GM21515 (cell line): ENCODE results near the gene PLD4.
"Not testable (repeated sequence)": the region's sequence is repeated elsewhere in the genome, so short reads cannot be mapped to it uniquely, and the experiment has no call there.

ENCODE experiments used
- ATAC-seq: cut with Tn5 transposase; IDR thresholded peaks from one replicate; pipeline ENCODE4 v1.9.1; 2021; ENCODE audit not compliant: unreplicated experiment

PLD4 gene

DNA sequence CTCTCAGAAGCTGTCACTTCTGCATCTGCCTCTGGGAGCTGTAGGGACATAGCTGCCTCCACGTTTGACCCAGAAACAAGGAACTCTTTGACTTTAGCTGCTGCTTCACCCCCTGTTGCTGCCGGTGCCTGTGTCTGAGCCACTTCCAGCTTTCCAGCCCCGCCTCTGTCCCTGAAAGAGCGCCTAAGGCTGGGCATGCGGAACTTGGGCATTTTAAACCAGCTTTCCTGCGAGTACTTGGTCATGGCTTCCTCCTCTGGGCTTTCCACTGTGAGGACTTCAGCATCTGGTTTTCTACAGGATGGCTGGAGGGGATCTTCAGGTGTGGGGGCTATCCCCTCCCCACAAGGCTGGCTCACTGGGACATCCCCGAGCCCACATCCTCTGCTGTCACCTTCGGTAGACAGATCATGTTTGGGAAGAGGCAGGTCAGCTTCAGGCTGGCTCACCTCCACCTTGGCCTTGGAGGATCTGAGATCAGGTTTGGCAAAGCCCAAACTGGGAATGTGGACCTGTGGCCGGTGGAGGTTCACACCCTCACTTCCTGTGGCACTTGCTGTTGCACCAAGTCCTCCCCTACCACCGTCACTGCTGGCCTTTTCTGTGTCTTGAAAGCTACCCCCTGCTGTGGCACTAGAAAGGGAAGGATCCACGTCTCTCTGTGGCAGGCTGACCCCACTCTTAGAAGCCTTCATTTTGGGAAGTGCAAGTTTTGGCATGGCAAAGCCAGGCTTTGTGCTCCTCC, 15.2 kb downstream of the PLD4 start:
- no peak for ATAC-seq

DNA sequence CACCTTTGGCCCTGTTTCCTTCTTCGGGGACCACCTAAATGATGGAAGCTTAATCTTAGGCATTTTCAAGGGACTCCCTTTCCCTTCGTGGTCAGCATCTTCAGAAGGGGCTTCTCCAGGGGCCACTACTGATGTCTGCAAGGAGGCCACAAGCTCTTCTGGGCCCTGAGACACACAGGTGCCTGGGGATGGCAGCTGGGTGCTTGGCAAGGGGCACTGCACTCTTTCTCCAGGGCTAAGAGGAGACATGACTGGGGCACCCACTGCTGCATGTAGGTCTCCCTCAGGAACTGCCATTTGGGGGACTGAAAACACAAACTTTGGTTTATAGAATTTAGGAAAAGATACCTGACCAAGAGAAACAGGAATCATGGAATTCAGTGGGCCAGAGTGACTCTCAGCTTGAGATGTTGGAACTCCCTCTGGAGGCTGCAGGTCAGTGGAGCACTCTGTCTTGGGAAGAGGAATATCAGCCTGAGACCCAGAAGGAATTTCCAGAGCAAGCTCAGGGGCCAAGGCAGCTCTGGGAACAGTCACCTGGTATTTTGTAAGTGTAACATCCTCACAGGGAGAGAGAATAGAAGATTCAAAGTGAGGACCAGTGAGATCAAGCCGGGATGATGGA, 16.0 kb downstream of the PLD4 start:
- no peak for ATAC-seq

DNA sequence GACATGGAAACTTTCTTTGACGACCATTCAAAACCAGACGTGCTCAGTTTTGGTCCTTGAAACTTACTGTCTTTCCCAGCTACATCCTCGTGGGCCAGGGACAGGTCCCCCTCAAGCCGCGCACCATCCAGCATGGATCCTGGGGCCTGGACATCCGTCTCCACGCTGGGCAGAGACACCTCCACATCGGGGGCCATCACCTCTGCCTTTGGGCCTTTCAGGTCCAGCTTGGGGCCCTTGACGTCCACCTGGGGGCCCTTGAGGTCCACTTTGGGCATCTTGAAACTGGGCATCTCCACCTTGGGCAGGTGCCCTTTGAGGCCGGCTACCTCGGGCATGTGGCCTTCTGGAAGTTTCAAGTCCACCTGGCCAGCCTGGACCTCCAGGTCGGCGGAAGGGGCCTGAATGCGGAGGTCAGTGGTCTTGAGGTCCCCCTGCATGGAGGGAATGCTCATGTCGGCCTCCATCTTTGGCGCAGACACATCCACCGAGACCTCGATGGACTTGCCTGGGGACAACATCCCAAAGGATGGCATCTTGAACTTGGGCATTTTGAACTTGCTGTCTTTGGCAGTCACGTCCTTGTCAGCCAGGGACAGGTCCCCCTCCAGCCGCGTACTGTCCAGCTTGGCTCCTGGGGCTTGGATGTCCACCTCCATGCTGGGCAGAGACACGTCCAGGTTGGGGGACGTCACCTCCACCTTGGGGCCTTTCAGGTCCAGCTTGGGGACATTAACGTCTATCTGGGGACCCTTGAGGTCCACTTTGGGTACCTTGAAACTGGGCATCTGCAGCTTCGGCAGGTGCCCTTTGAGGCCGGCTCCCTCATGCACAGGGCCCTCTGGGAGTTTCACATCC, 17.1 kb downstream of the PLD4 start:
- no peak for ATAC-seq

DNA sequence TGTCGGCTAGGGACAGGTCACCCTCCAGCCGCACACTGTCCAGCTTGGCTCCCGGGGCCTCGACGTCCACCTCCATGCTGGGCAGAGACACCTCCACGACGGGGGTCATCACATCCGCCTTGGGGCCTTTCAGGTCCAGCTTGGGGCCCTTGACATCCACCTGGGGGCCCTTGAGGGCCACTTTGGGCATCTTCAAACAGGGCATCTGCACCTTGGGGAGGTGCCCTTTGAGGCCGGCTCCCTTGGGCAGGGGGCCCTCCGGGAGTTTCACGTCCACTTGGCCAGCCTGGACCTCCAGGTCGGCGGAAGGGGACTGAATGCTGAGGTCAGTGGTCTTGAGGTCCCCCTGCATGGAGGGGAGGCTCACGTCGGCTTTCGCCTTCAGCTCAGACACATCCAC, 17.9 kb downstream of the PLD4 start:
- no peak for ATAC-seq

DNA sequence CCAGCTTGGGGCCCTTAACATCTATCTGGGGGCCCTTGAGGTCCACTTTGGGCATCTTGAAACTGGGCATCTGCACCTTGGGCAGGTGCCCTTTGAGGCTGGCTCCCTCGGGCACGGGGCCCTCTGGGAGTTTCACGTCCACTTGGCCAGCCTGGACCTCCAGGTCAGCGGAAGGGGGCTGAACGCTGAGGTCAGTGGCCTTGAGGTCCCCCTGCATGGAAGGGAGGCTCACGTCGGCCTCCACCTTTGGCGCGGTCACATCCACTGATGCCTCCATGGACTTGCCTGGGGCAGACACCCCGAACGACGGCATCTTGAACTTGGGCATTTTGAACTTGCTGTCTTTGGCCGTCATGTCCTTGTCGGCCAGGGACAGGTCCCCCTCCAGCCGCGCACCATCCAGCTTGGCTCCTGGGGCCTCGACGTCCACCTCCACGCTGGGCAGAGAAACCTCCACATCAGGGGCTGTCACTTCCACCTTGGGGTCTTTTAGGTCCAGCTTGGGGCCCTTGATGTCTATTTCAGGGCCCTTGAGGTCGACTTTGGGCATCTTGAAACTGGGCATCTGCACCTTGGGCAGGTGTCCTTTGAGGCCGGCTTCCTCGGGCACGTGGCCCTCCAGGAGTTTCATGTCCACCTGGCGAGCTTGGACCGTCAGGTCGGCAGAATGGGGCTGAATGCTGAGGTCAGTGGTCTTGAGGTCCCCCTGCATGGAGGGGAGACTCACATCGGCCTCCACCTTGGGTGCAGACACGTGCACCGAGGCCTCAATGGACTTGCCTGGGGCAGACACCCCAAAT, 18.7 kb downstream of the PLD4 start:
- not testable (repeated sequence) for ATAC-seq

DNA sequence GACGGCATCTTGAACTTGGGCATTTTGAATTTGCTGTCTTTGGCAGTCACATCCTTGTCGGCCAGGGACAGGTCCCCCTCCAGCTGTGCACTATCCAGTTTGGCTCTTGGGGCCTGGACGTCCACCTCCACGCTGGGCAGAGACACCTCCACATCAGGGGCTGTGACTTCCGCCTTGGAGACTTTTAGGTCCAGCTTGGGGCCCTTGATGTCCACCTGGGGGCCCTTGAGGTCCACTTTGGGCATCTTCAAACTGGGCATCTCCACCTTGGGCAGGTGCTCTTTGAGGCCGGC, 19.3 kb downstream of the PLD4 start:
- not testable (repeated sequence) for ATAC-seq

DNA sequence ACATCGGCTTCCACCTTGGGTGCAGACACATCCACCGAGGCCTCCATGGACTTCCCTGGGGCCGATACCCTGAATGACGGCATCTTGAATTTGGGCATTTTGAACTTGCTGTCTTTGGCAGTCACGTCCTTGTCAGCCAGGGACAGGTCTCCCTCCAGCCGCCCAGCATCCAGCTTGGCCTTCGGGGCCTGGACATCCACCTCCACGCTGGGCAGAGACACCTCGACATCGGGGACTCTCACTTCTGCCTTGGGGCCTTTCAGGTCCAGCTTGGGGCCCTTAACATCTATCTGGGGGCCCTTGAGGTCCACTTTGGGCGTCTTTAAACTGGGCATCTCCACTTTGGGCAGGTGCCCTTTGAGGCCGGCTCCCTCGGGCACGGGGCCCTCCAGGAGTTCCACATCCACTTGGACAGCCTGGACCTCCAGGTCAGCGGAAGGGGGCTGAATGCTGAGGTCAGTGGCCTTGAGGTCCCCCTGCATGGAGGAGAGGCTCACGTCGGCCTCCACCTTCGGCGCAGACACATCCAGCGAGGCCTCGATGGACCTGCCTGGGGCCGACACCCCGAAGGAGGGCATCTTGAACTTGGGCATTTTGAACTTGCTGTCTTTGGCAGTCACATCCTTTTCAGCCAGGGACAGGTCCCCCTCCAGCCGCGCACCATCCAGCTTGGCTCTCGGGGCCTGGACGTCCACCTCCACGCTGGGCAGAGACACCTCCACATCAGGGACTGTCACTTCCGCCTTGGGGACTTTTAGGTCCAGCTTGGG, 19.9 kb downstream of the PLD4 start:
- not testable (repeated sequence) for ATAC-seq

DNA sequence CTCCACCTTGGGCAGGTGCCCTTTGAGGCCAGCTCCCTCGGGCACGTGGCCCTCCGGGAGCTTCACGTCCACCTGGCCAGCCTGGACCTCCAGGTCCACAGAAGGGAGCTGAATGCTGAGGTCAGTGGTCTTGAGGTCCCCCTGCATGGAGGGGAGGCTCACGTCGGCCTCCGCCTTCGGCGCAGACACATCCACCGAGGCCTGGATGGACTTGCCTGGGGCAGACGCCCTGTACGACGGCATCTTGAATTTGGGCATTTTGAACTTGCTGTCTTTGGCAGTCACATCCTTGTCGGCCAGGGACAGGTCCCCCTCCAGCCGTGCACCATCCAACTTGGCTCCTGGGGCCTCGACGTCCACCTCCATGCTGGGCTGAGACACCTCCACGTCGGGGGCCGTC, 20.6 kb downstream of the PLD4 start:
- ATAC-seq = not testable (repeated sequence)

DNA sequence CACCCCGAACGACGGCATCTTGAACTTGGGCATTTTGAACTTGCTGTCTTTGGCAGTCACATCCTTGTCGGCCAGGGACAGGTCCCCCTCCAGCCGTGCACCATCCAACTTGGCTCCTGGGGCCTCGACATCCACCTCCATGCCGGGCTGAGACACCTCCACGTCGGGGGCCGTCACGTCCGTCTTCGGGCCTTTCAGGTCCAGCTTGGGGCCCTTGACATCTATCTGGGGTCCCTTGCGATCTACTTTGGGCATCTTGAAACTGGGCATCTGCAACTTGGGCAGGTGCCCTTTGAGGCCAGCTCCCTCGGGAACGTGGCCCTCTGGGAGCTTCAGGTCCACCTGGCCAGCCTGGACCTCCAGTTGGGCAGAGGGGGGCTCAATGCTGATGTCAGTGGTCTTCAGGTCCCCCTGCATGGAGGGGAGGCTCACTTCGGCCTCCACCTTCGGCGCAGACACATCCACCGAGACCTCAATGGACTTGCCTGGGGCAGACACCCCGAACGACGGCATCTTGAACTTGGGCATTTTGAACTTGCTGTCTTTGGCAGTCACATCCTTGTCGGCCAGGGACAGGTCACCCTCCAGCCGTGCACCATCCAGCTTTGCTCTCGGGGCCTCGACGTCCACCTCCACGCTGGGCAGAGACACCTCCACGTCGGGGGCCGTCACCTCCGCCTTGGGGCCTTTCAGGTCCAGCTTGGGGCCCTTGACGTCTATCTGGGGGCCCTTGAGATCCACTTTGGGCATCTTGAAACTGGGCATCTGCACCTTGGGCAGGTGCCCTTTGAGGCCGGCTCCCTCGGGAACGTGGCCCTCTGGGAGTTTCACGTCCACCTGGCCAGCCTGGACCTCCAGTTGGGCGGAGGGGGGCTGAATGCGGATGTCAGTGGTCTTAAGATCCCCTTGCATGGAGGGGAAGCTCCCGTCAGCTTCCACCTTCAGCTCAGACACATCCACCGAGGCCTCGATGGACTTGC, 21.6 kb downstream of the PLD4 start:
- ATAC-seq = not testable (repeated sequence)

DNA sequence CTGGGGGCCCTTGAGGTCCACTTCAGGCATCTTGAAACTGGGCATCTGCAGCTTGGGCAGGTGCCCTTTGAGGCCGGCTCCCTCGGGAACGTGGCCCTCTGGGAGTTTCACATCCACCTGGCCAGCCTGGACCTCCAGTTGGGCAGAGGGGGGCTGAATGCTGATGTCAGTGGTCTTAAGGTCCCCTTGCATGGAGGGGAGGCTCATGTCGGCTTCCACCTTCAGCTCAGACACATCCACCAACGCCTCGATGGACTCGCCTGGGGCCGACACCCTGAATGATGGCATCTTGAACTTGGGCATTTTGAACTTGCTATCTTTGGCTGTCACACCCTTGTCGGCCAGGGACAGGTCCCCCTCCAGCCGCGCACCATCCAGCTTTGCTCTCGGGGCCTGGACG, 22.5 kb downstream of the PLD4 start:
- not testable (repeated sequence) for ATAC-seq

DNA sequence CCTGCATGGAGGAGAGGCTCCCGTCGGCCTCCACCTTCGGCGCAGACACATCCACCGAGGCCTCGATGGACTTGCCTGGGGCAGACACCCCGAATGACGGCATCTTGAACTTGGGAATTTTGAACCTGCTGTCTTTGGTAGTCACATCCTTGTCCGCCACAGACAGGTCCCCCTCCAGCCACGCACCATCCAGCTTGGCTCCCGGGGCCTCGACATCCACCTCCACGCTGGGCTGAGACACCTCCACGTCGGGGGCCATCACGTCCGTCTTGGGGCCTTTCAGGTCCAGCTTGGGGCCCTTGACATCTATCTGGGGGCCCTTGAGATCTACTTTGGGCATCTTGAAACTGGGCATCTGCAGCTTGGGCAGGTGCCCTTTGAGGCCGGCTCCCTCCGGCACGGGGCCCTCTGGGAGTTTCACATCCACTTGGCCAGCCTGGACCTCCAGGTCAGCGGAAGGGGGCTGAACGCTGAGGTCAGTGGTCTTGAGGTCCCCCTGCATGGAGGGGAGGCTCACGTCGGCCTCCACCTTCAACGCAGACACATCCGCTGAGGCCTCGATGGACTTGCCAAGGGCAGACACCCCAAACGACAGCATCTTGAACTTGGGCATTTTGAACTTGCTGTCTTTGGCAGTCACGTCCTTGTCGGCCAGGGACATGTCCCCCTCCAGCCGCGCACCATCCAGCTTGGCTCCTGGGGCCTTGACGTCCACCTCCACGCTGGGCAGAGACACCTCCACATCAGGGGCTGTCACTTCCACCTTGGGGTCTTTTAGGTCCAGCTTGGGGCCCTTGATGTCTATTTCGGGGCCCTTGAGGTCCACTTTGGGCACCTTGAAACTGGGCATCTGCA, 23.4 kb downstream of the PLD4 start:
- ATAC-seq = not testable (repeated sequence)

DNA sequence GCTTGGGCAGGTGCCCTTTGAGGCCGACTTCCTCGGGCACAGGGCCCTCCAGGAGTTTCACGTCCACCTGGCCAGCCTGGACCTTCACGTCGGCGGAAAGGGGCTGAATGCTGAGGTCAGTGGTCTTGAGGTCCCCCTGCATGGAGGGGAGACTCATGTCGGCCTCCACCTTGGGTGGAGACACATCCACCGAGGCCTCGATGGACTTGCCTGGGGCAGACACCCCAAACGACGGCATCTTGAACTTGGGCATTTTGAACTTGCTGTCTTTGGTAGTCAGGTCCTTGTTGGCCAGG, 24.0 kb downstream of the PLD4 start:
- ATAC-seq = no peak

DNA sequence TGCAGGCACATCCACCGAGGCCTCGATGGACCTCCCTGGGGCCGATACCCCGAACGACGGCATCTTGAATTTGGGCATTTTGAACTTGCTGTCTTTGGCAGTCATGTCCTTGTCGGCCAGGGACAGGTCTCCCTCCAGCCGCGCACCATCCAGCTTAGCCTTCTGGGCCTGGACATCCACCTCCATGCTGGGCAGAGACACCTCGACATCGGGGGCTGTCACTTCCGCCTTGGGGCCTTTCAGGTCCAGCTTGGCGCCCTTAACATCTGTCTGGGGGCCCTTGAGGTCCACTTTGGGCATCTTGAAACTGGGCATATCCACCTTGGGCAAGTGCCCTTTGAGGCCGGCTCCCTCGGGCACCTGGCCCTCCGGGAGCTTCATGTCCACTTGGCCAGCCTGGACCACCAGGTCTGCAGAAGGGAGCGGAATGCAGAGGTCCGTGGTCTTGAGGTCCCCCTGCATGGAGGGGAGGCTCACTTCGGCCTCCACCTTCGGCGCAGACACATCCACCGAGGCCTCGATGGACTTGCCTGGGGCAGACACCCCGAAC, 24.8 kb downstream of the PLD4 start:
- ATAC-seq = not testable (repeated sequence)

DNA sequence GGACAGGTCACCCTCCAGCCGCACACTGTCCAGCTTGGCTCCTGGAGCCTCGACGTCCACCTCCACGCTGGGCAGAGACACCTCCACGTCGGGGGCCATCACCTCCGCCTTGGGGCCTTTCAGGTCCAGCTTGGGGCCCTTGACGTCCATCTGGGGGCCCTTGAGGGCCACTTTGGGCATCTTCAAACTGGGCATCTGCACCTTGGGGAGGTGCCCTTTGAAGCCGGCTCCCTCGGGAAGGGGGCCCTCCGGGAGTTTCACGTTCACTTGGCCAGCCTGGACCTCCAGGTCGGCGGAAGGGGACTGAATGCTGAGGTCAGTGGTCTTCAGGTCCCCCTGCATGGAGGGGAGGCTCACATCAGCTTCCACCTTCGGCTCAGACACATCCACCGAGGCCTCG, 25.3 kb downstream of the PLD4 start:
- no peak for ATAC-seq

DNA sequence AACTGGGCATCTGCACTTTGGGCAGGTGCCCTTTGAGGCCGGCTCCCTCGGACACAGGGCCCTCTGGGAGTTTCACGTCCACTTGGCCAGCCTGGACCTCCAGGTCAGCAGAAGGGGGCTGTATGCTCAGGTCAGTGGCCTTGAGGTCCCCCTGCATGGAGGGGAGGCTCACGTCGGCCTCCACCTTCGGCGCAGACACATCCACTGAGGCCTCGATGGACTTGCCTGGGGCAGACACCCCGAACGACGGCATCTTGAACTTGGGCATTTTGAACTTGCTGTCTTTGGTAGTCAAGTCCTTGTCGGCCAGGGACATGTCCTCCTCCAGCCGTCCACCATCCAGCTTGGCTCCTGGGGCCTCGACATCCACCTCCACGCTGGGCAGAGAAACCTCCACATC, 26.0 kb downstream of the PLD4 start:
- not testable (repeated sequence) for ATAC-seq

DNA sequence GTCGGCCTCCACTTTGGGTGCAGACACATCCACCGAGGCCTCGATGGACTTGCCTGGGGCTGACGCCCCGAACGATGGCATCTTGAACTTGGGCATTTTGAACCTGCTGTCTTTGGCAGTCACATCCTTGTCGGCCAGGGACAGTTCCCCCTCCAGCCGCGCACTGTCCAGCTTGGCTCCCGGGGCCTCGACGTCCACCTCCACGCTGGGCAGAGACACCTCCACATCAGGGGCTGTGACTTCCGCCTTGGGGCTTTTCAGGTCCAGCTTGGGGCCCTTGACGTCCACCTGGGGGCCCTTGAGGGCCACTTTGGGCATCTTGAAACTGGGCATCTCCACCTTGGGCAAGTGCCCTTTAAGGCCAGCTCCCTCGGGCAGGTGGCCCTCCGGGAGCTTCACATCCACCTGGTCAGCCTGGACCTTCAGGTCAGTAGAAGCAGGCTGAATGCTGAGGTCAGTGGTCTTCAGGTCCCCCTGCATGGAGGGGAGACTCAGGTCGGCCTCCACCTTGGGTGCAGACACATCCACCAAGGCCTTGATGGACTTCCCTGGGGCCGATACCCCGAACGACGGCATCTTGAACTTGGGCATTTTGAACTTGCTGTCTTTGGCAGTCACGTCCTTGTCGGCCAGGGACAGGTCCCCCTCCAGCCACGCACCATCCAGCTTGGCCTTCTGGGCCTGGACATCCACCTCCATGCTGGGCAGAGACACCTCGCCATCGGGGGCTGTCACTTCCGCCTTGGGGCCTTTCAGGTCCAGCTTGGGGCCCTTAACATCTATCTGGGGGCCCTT, 27.4 kb downstream of the PLD4 start:
- not testable (repeated sequence) for ATAC-seq

DNA sequence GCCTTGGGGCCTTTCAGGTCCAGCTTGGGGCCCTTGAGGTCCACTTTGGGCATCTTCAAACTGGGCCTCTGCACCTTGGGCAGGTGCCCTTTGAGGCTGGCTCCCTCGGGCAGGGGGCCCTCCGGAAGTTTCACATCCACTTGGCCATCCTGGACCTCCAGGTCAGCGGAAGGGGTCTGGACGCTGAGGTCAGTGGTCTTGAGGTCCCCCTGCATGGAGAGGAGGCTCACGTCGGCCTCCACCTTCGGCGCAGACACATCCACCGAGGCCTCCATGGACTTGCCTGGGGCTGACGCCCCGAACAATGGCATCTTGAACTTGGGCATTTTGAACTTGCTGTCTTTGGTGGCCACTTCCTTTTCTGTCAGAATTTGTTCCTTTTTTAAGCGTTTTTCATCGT, 28.4 kb downstream of the PLD4 start:
- ATAC-seq = no peak
